HG02798 (cell line): Measurements from ENCODE around the gene CPLX4.
"Not testable (repeated sequence)": the region's sequence is repeated elsewhere in the genome, so short reads cannot be mapped to it uniquely, and the experiment has no call there.

Experiments used
- ATAC-seq: cut with Tn5 transposase; IDR thresholded peaks from one replicate; pipeline ENCODE4 v1.9.1; 2021; ENCODE audit warnings: mild to moderate bottlenecking; ENCODE audit not compliant: unreplicated experiment, poor library complexity

The CPLX4 gene

GRCh38 chr18:59272221-59272888 lies 46.1 kb downstream of the CPLX4 start:
- ATAC-seq: peak; percentile 33

GRCh38 chr18:59271606-59272220 lies 46.7 kb downstream of the CPLX4 start:
- no peak for ATAC-seq

- ATAC-seq: no peak
Measured at GRCh38 chr18:59270689-59271257, 47.7 kb downstream of the CPLX4 start.

- ATAC-seq: no peak
Measured at GRCh38 chr18:59269563-59270119, 48.8 kb downstream of the CPLX4 start.

GRCh38 chr18:59268721-59269562 lies 49.5 kb downstream of the CPLX4 start:
- ATAC-seq: no peak

GRCh38 chr18:59268127-59268720 lies 50.2 kb downstream of the CPLX4 start:
- ATAC-seq: no peak

- no peak for ATAC-seq
Measured at GRCh38 chr18:59267503-59268126, 50.8 kb downstream of the CPLX4 start.

GRCh38 chr18:59266886-59267502 lies 51.5 kb downstream of the CPLX4 start:
- no peak for ATAC-seq

GRCh38 chr18:59266459-59266858 lies 52.0 kb downstream of the CPLX4 start:
- ATAC-seq: no peak

- no peak for ATAC-seq
Measured at GRCh38 chr18:59265974-59266369, 52.5 kb downstream of the CPLX4 start.

GRCh38 chr18:59265246-59265973 lies 53.0 kb downstream of the CPLX4 start:
- ATAC-seq: peak; percentile 87

- ATAC-seq: no peak
Measured at GRCh38 chr18:59264651-59265245, 53.7 kb downstream of the CPLX4 start.

- ATAC-seq: no peak
Measured at GRCh38 chr18:59264121-59264571, 54.3 kb downstream of the CPLX4 start.

- ATAC-seq: no peak
Measured at GRCh38 chr18:59263661-59264060, 54.8 kb downstream of the CPLX4 start.

GRCh38 chr18:59262243-59262642 lies 56.2 kb downstream of the CPLX4 start:
- not testable (repeated sequence) for ATAC-seq

GRCh38 chr18:59261842-59262241 lies 56.6 kb downstream of the CPLX4 start:
- ATAC-seq: not testable (repeated sequence)

- ATAC-seq: not testable (repeated sequence)
Measured at GRCh38 chr18:59255491-59255890, 63.0 kb downstream of the CPLX4 start.

GRCh38 chr18:59249199-59249774 lies 69.2 kb downstream of the CPLX4 start:
- peak; percentile 48 for ATAC-seq
